ENCODE results near the gene LZTS2. TPM values are rescaled to one million over a fixed set of nuclear protein-coding genes. Genes with fewer than 3 reads are reported as not detected.
A peak's percentile ranks its signal among the peaks of the same experiment; 100 is the strongest.

Gene LZTS2
- polyA plus RNA-seq, 10 donors: 37.8 to 59.7 (median 52.7) TPM

GRCh38 chr10:100996678-100997359 lies 2.8 kb upstream of the LZTS2 start:
- DNase-seq: peak in 1 of 3 donors; percentile 34

- peak in 1 of 3 donors; percentile 76 for DNase-seq
Measured at GRCh38 chr10:100997360-100998182, 2.0 kb upstream of the LZTS2 start.

GRCh38 chr10:100998183-100998990 lies 1.2 kb upstream of the LZTS2 start:
- DNase-seq: peak; percentile 91 to 95 (median 91)

GRCh38 chr10:100998991-100999741 lies 442 bp upstream of the LZTS2 start:
- peak; percentile 83 to 94 (median 93) for DNase-seq

- DNase-seq: peak in 2 of 3 donors; percentile 36 to 84
Measured at GRCh38 chr10:101000127-101000914, 713 bp downstream of the LZTS2 start.

GRCh38 chr10:101000915-101001658 lies 1.5 kb downstream of the LZTS2 start:
- peak; percentile 89 to 96 (median 93) for DNase-seq

GRCh38 chr10:101001659-101002035 lies 2.0 kb downstream of the LZTS2 start:
- no peak for DNase-seq

GRCh38 chr10:101002456-101002855 lies 2.8 kb downstream of the LZTS2 start:
- no peak for DNase-seq

GRCh38 chr10:101003639-101004206 lies 4.1 kb downstream of the LZTS2 start:
- no peak for DNase-seq

GRCh38 chr10:101005361-101005760 lies 5.8 kb downstream of the LZTS2 start:
- peak in 1 of 3 donors; percentile 57 for DNase-seq

GRCh38 chr10:101005869-101006567 lies 6.4 kb downstream of the LZTS2 start:
- no peak for DNase-seq

GRCh38 chr10:101006593-101007098 lies 7.0 kb downstream of the LZTS2 start:
- DNase-seq: peak in 2 of 3 donors; percentile 52 to 86

GRCh38 chr10:101007099-101007711 lies 7.6 kb downstream of the LZTS2 start:
- DNase-seq: no peak

GRCh38 chr10:101007915-101008822 lies 8.6 kb downstream of the LZTS2 start:
- DNase-seq: no peak

- no peak for DNase-seq
Measured at GRCh38 chr10:101008823-101009423, 9.3 kb downstream of the LZTS2 start.

GRCh38 chr10:101010329-101010728 lies 10.7 kb downstream of the LZTS2 start:
- DNase-seq: no peak
